Smooth muscle cell (in vitro differentiated cells): Measurements from ENCODE around the gene DPP4. TPM values are rescaled to one million over a fixed set of nuclear protein-coding genes. Genes with fewer than 3 reads are reported as not detected.

Experiments used
- DNase-seq: peaks from one replicate; lab custom pipeline; 2025; ENCODE audit not compliant: unreplicated experiment; lab: John Stamatoyannopoulos, UW
- H2AFZ ChIP-seq: fragments of 200-600 bp; sonication (generic); 2 replicates; pipeline ENCODE4 v1.6.0; 2016; ENCODE audit warnings: antibody characterized with exemption, low read depth, mild to moderate bottlenecking
- H3F3A ChIP-seq: fragments of 200-600 bp; sonication (generic); 2 replicates; pipeline ENCODE4 v1.6.0; 2017; ENCODE audit warnings: antibody characterized with exemption, low read depth
- H3K27ac ChIP-seq: fragments of 200-600 bp; sonication (generic); 2 replicates; pipeline ENCODE4 v1.5.1; 2016; ENCODE audit warnings: low read depth, mild to moderate bottlenecking
- H3K27me3 ChIP-seq: fragments of 200-600 bp; sonication (generic); 2 replicates; pipeline ENCODE4 v1.6.1; 2016; ENCODE audit warnings: low read depth, mild to moderate bottlenecking
- H3K36me3 ChIP-seq: fragments of 200-600 bp; sonication (generic); 2 replicates; pipeline ENCODE4 v1.5.1; 2016; ENCODE audit warnings: low read depth
- H3K4me1 ChIP-seq: fragments of 200-600 bp; sonication (generic); 2 replicates; pipeline ENCODE4 v1.5.1; 2016; ENCODE audit warnings: low read depth
- H3K4me2 ChIP-seq: fragments of 200-600 bp; sonication (generic); 2 replicates; pipeline ENCODE4 v1.6.0; 2016; ENCODE audit warnings: mild to moderate bottlenecking
- H3K4me3 ChIP-seq: fragments of 200-600 bp; sonication (generic); 2 replicates; pipeline ENCODE4 v1.5.1; 2016; ENCODE audit warnings: mild to moderate bottlenecking
- H3K79me2 ChIP-seq: fragments of 200-600 bp; sonication (generic); 2 replicates; pipeline ENCODE4 v1.6.0; 2016; ENCODE audit warnings: low read depth, mild to moderate bottlenecking
- H3K9ac ChIP-seq: fragments of 200-600 bp; sonication (generic); 2 replicates; pipeline ENCODE4 v1.6.0; 2016; ENCODE audit warnings: low read depth
- H3K9me3 ChIP-seq: fragments of 200-600 bp; sonication (generic); replicated peaks from 2 replicates; pipeline ENCODE4 v1.5.1; 2016; ENCODE audit warnings: low read depth
- H4K20me1 ChIP-seq: fragments of 200-600 bp; sonication (generic); 2 replicates; pipeline ENCODE4 v1.6.0; 2016; ENCODE audit warnings: low read depth
- CTCF ChIP-seq: fragments of 200-600 bp; sonication (generic); IDR thresholded peaks from 2 replicates; pipeline ENCODE4 v1.5.1; 2017; ENCODE audit warnings: borderline replicate concordance, mild to moderate bottlenecking, antibody characterized with exemption; ENCODE audit not compliant: insufficient read depth, poor library complexity, severe bottlenecking
- whole genome bisulfite sequencing: methylation state at CpG from one replicate; pipeline ENCODE4 v1.1.7; 2016; ENCODE audit warnings: low lambda C conversion rate; 5-methylcytosine and 5-hydroxymethylcytosine counted together
- polyA plus RNA-seq: library from polyadenylated mRNA; unstranded; fragments of >200 nt; fragmentation: Nextera tagmentation; extraction: Ambion mirVana; gene quantifications from 2 replicates; pipeline ENCODE4 v1.2.1, GENCODE V29; 2016
- total RNA-seq: library from RNA; depleted of rRNA; stranded (reverse); fragments of >200 nt; gene quantifications from 2 replicates; pipeline ENCODE4 v1.2.3, GENCODE V29; 2014

Gene DPP4
- total and polyA plus RNA-seq, 2 experiments from 2014 or later, result 17.6 to 32.0 TPM

GRCh38 chr2:162013514-162014475, 60.2 kb downstream of the DPP4 start:
- Histone ChIP-seq H3F3A (no peaks in the 10 kb centered on the region), H3K27me3 (peaks cover 18% of the 10 kb centered on the region), H4K20me1 (no peaks in the 10 kb centered on the region), H3K9me3 (no peaks in the 10 kb centered on the region), H2AFZ (no peak overlapping the region), H3K79me2 (no peaks in the 10 kb centered on the region), H3K9ac (no peak overlapping the region), H3K4me2 (no peak overlapping the region), H3K4me1 (no peaks in the 10 kb centered on the region), H3K4me3 (no peak overlapping the region), H3K27ac (no peak overlapping the region), H3K36me3 (no peaks in the 10 kb centered on the region)
- DNase-seq, result no peak
- no peak for TF ChIP-seq CTCF
- 83% methylated on average over 9 of the region's 9 CpGs for WGBS

DNA sequence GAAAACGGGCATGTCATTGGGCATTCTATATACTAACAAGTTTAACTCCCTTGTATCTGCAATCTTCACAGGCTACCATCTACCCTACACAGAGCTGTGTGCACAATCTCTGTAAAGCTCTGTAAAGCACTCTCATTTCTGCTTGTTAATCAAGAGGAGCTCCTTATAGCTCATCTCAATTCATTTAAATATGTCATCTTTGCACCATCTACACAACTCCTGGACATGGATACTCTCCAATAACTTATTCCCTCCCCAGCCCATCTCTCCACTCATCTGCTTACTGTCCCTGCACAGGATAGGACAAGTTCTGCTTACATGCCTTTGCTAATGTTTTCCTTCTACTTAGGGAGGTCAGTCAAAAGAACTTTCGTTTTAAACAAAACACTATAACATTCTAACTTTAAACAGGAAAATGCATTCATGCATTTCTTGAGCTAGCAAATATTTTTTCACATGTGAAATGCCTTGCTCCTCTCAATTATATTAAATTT, 61.4 kb downstream of the DPP4 start:
- WGBS, result 84% methylated on average over 2 of the region's 2 CpGs
- H3K4me3 ChIP-seq, result no peak overlapping the region
- DNase-seq, result no peak

GRCh38 chr2:162011706-162012564, 62.1 kb downstream of the DPP4 start:
- no peaks in the 10 kb centered on the region for H4K20me1 ChIP-seq
- no peak overlapping the region for H2AFZ ChIP-seq
- H3K4me2 ChIP-seq, result no peak overlapping the region
- H3K27me3 ChIP-seq, result peaks cover 5% of the 10 kb centered on the region
- no peaks in the 10 kb centered on the region for H3F3A ChIP-seq
- H3K9me3 ChIP-seq, result no peaks in the 10 kb centered on the region
- H3K27ac ChIP-seq, result no peak overlapping the region
- WGBS, result 85% methylated on average over 2 of the region's 2 CpGs
- no peaks in the 10 kb centered on the region for H3K79me2 ChIP-seq
- no peak for DNase-seq
- no peaks in the 10 kb centered on the region for H3K36me3 ChIP-seq
- H3K4me1 ChIP-seq, result no peaks in the 10 kb centered on the region
- H3K9ac ChIP-seq, result no peak overlapping the region
- no peak for TF ChIP-seq CTCF
- H3K4me3 ChIP-seq, result no peak overlapping the region

More for the DNA sequence above, 61.4 kb downstream of the DPP4 start:
- no peak for TF ChIP-seq CTCF
- H3K36me3 ChIP-seq, result no peaks in the 10 kb centered on the region
- no peak overlapping the region for H3K4me2 ChIP-seq
- peaks cover 9% of the 10 kb centered on the region for H3K27me3 ChIP-seq
- no peak overlapping the region for H3K27ac ChIP-seq
- H3K9me3 ChIP-seq, result no peaks in the 10 kb centered on the region
- no peaks in the 10 kb centered on the region for H3F3A ChIP-seq
- H3K4me1 ChIP-seq, result no peaks in the 10 kb centered on the region
- H4K20me1 ChIP-seq, result no peaks in the 10 kb centered on the region
- no peak overlapping the region for H3K9ac ChIP-seq
- H2AFZ ChIP-seq, result no peak overlapping the region
- no peaks in the 10 kb centered on the region for H3K79me2 ChIP-seq
